CD4-positive, alpha-beta T cell treated with Interleukin-6 for 4 hours (primary cell): ENCODE data around the gene CPAMD8.
"Not testable (repeated sequence)": the region's sequence is repeated elsewhere in the genome, so short reads cannot be mapped to it uniquely, and the experiment has no call there.

Experiments used
- DNase-seq: peaks from one replicate; pipeline ENCODE4 v3.0.0-alpha.2; 2020; ENCODE audit warnings: mixed read lengths

The CPAMD8 gene

GRCh38 chr19:17037966-17038500 is 11.4 kb upstream of the CPAMD8 start:
- DNase-seq: no peak

- no peak for DNase-seq
Observed at GRCh38 chr19:17037184-17037583, 10.6 kb upstream of the CPAMD8 start.

- no peak for DNase-seq
Observed at GRCh38 chr19:17036640-17037039, 10.0 kb upstream of the CPAMD8 start.

GRCh38 chr19:17035842-17036424 is 9.3 kb upstream of the CPAMD8 start:
- DNase-seq: no peak

- no peak for DNase-seq
Observed at GRCh38 chr19:17031741-17032140, 5.1 kb upstream of the CPAMD8 start.

GRCh38 chr19:17027535-17027975 is 945 bp upstream of the CPAMD8 start:
- DNase-seq: no peak

GRCh38 chr19:17025991-17026658 is 485 bp downstream of the CPAMD8 start:
- DNase-seq: peak; percentile 13

- no peak for DNase-seq
Observed at GRCh38 chr19:17025361-17025760, 1.2 kb downstream of the CPAMD8 start.

- not testable (repeated sequence) for DNase-seq
Observed at GRCh38 chr19:17024941-17025340, 1.7 kb downstream of the CPAMD8 start.

- no peak for DNase-seq
Observed at GRCh38 chr19:17023805-17024204, 2.8 kb downstream of the CPAMD8 start.

- no peak for DNase-seq
Observed at GRCh38 chr19:17022738-17023137, 3.9 kb downstream of the CPAMD8 start.

- DNase-seq: no peak
Observed at GRCh38 chr19:17021793-17022590, 4.6 kb downstream of the CPAMD8 start.

- no peak for DNase-seq
Observed at GRCh38 chr19:17021328-17021727, 5.3 kb downstream of the CPAMD8 start.

- DNase-seq: no peak
Observed at GRCh38 chr19:17020823-17021222, 5.8 kb downstream of the CPAMD8 start.

- no peak for DNase-seq
Observed at GRCh38 chr19:17020385-17020784, 6.2 kb downstream of the CPAMD8 start.

GRCh38 chr19:17014212-17014861 is 12.3 kb downstream of the CPAMD8 start:
- DNase-seq: not testable (repeated sequence)

GRCh38 chr19:17011485-17011884 is 15.1 kb downstream of the CPAMD8 start:
- DNase-seq: no peak

- no peak for DNase-seq
Observed at GRCh38 chr19:17006579-17006978, 20.0 kb downstream of the CPAMD8 start.

GRCh38 chr19:17005000-17005399 is 21.6 kb downstream of the CPAMD8 start:
- no peak for DNase-seq

GRCh38 chr19:17004386-17004785 is 22.2 kb downstream of the CPAMD8 start:
- DNase-seq: no peak

- DNase-seq: no peak
Observed at GRCh38 chr19:17002455-17002854, 24.2 kb downstream of the CPAMD8 start.

- DNase-seq: peak; percentile 75
Observed at GRCh38 chr19:17001603-17002183, 24.9 kb downstream of the CPAMD8 start.
